ENCODE results near the gene RAPGEF1. TPM values are rescaled to one million over a fixed set of nuclear protein-coding genes. Genes with fewer than 3 reads are reported as not detected.

The RAPGEF1 gene
- total and polyA plus RNA-seq, 2 experiments from 2014 or later, result 26.2 to 29.7 TPM

DNA sequence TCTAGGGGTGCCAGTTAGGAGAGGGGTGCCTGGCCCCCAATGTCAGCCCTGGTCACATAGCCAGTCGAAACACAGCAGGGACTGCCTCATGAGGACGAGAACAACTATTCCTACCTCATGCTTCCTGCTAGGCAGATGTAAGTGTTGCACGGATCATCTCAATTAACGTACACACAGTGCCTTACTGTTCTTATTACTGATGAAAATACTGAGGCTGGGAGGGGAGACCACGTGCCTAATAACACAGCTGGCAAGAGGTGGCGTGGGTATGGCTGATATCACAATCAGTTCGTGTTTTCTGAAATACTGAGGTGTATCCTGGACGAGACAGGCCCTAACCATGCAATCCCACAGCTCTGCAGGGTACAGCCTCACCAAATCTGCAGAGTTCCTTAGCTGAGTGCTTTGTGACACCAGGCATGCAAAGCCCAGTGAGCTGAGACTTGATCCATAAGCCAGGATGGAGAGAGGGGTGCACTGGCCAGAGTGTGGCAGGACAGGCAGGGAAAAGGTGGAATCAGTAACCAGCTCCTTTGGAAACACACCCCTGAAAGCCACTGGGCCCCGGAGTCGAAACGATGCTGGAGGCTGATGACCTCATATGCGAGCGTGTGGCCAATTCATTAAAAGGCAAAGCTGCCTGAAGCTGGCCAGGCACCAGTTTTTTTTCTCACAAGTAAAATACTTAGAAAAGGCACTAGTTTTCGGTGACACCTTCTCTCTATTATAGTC is 130.6 kb downstream of the RAPGEF1 start:
- Histone ChIP-seq H3K79me2 (peaks cover 6% of the 10 kb centered on the region), H3K27me3 (no peaks in the 10 kb centered on the region), H2AFZ (no peak overlapping the region), H3K27ac (peak overlapping the region; percentile 98), H4K20me1 (ENCODE audit: insufficient read depth, poor library complexity, severe bottlenecking) (no peaks in the 10 kb centered on the region), H3K9me2 (replicated peaks; ENCODE audit: insufficient read depth) (no peaks in the 10 kb centered on the region), H3K4me3 (no peak overlapping the region), H3K36me3 (replicated peaks; ENCODE audit: insufficient read depth, low read depth) (no peaks in the 10 kb centered on the region), H3K9me3 (ENCODE audit: low read depth) (no peaks in the 10 kb centered on the region), H3K4me2 (peak overlapping the region; percentile 69), H3K4me1 (ENCODE audit: insufficient read depth) (peaks cover 38% of the 10 kb centered on the region)
- DNase-seq (ENCODE audit: low spot score), result peak; percentile 49
- no peak for TF ChIP-seq EZH2phosphoT487 (IDR thresholded peaks at IDR 0.05; ENCODE audit: low read depth, severe bottlenecking, unreplicated experiment)
- TF ChIP-seq, protein P1, sequence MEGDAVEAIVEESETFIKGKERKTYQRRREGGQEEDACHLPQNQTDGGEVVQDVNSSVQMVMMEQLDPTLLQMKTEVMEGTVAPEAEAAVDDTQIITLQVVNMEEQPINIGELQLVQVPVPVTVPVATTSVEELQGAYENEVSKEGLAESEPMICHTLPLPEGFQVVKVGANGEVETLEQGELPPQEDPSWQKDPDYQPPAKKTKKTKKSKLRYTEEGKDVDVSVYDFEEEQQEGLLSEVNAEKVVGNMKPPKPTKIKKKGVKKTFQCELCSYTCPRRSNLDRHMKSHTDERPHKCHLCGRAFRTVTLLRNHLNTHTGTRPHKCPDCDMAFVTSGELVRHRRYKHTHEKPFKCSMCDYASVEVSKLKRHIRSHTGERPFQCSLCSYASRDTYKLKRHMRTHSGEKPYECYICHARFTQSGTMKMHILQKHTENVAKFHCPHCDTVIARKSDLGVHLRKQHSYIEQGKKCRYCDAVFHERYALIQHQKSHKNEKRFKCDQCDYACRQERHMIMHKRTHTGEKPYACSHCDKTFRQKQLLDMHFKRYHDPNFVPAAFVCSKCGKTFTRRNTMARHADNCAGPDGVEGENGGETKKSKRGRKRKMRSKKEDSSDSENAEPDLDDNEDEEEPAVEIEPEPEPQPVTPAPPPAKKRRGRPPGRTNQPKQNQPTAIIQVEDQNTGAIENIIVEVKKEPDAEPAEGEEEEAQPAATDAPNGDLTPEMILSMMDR (IDR thresholded peaks at IDR 0.05; ENCODE audit: poor library complexity), result no peak
- TF ChIP-seq EZH2 (IDR thresholded peaks at IDR 0.05; ENCODE audit: borderline replicate concordance), result no peak
- 57% methylated on average over 14 of the region's 14 CpGs for WGBS (ENCODE audit: low lambda C conversion rate, missing lambda C conversion rate)

- H3K4me2 ChIP-seq, result peak overlapping the region; percentile 69
These were observed 131.3 kb downstream of the RAPGEF1 start for GRCh38 chr9:131608493-131609037.

GRCh38 chr9:131607591-131607990 is 132.3 kb downstream of the RAPGEF1 start:
- Histone ChIP-seq H3K36me3 (replicated peaks; ENCODE audit: insufficient read depth, low read depth) (no peaks in the 10 kb centered on the region), H3K9me2 (replicated peaks; ENCODE audit: insufficient read depth) (no peaks in the 10 kb centered on the region), H3K9me3 (ENCODE audit: low read depth) (no peaks in the 10 kb centered on the region), H3K4me3 (no peak overlapping the region), H2AFZ (no peak overlapping the region), H3K27ac (peak overlapping the region; percentile 98), H4K20me1 (ENCODE audit: insufficient read depth, poor library complexity, severe bottlenecking) (no peaks in the 10 kb centered on the region), H3K79me2 (peaks cover 6% of the 10 kb centered on the region), H3K4me1 (ENCODE audit: insufficient read depth) (peaks cover 38% of the 10 kb centered on the region), H3K4me2 (no peak overlapping the region), H3K27me3 (no peaks in the 10 kb centered on the region)
- 94% methylated on average over 8 of the region's 8 CpGs for WGBS (ENCODE audit: low lambda C conversion rate, missing lambda C conversion rate)
- DNase-seq (ENCODE audit: low spot score), result no peak
- no peak for TF ChIP-seq EZH2 (IDR thresholded peaks at IDR 0.05; ENCODE audit: borderline replicate concordance)
- TF ChIP-seq EZH2phosphoT487 (IDR thresholded peaks at IDR 0.05; ENCODE audit: low read depth, severe bottlenecking, unreplicated experiment), result no peak
- TF ChIP-seq, protein P1 (IDR thresholded peaks at IDR 0.05; ENCODE audit: poor library complexity), result no peak

More at GRCh38 chr9:131608493-131609037, 131.3 kb downstream of the RAPGEF1 start:
- H2AFZ ChIP-seq, result no peak overlapping the region
- peaks cover 38% of the 10 kb centered on the region for H3K4me1 ChIP-seq (ENCODE audit: insufficient read depth)
- no peak overlapping the region for H3K4me3 ChIP-seq
- H3K27ac ChIP-seq, result peak overlapping the region; percentile 98
- no peaks in the 10 kb centered on the region for H3K9me2 ChIP-seq (replicated peaks; ENCODE audit: insufficient read depth)
- TF ChIP-seq EZH2phosphoT487 (IDR thresholded peaks at IDR 0.05; ENCODE audit: low read depth, severe bottlenecking, unreplicated experiment) (no peak), EZH2 (IDR thresholded peaks at IDR 0.05; ENCODE audit: borderline replicate concordance) (no peak)
- TF ChIP-seq, protein P1 (IDR thresholded peaks at IDR 0.05; ENCODE audit: poor library complexity), result no peak
- H3K36me3 ChIP-seq (replicated peaks; ENCODE audit: insufficient read depth, low read depth), result no peaks in the 10 kb centered on the region
- no peaks in the 10 kb centered on the region for H4K20me1 ChIP-seq (ENCODE audit: insufficient read depth, poor library complexity, severe bottlenecking)
- no peaks in the 10 kb centered on the region for H3K9me3 ChIP-seq (ENCODE audit: low read depth)
- DNase-seq (ENCODE audit: low spot score), result peak; percentile 84
- no peaks in the 10 kb centered on the region for H3K27me3 ChIP-seq
- peaks cover 6% of the 10 kb centered on the region for H3K79me2 ChIP-seq
- 23% methylated on average over 12 of the region's 12 CpGs for WGBS (ENCODE audit: low lambda C conversion rate, missing lambda C conversion rate)

Measured in hepatocyte (in vitro differentiated cells).